Measurements from ENCODE around the gene CADPS2. TPM values are rescaled to one million over a fixed set of nuclear protein-coding genes. Genes with fewer than 3 reads are reported as not detected.
A peak's percentile ranks its signal among the peaks of the same experiment; 100 is the strongest.

CADPS2 gene
- total and polyA plus RNA-seq, 10 of the 15 experiments (the other 5 are each of a cell fraction or from before 2014, with no cell fraction given): 0.05 to 7.5 (median 0.25) TPM

DNA sequence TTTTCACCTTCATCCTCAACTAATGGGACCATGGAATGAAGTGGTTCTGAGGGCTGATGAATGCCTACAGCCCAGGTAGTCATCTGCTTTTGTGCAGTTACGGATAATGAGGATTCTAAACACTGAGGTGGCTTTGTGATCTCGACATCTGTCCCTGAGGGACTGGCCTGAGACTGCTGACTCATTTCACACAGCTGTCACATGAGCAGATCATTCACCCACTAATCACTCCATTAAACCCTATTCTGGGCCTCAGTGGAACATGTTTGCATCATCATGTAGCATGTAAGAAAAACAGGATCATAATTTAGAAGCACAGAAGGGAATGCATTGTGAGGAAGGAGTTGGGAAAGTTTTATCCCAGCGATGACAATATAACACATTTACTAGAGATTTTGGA, 502.3 kb downstream of the CADPS2 start (continued):
- TF ChIP-seq, protein P1, sequence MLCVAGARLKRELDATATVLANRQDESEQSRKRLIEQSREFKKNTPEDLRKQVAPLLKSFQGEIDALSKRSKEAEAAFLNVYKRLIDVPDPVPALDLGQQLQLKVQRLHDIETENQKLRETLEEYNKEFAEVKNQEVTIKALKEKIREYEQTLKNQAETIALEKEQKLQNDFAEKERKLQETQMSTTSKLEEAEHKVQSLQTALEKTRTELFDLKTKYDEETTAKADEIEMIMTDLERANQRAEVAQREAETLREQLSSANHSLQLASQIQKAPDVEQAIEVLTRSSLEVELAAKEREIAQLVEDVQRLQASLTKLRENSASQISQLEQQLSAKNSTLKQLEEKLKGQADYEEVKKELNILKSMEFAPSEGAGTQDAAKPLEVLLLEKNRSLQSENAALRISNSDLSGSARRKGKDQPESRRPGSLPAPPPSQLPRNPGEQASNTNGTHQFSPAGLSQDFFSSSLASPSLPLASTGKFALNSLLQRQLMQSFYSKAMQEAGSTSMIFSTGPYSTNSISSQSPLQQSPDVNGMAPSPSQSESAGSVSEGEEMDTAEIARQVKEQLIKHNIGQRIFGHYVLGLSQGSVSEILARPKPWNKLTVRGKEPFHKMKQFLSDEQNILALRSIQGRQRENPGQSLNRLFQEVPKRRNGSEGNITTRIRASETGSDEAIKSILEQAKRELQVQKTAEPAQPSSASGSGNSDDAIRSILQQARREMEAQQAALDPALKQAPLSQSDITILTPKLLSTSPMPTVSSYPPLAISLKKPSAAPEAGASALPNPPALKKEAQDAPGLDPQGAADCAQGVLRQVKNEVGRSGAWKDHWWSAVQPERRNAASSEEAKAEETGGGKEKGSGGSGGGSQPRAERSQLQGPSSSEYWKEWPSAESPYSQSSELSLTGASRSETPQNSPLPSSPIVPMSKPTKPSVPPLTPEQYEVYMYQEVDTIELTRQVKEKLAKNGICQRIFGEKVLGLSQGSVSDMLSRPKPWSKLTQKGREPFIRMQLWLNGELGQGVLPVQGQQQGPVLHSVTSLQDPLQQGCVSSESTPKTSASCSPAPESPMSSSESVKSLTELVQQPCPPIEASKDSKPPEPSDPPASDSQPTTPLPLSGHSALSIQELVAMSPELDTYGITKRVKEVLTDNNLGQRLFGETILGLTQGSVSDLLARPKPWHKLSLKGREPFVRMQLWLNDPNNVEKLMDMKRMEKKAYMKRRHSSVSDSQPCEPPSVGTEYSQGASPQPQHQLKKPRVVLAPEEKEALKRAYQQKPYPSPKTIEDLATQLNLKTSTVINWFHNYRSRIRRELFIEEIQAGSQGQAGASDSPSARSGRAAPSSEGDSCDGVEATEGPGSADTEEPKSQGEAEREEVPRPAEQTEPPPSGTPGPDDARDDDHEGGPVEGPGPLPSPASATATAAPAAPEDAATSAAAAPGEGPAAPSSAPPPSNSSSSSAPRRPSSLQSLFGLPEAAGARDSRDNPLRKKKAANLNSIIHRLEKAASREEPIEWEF (IDR thresholded peaks at IDR 0.05; ENCODE audit: insufficient replicate concordance, low read depth, low read length): no peak
- TF ChIP-seq ASH2L (IDR thresholded peaks at IDR 0.05; ENCODE audit: borderline replicate concordance, low read depth) (no peak), ZBTB4 (CRISPR knock-in tag; IDR thresholded peaks at IDR 0.05) (no peak), ZNF217 (IDR thresholded peaks at IDR 0.05) (0 out of 2 replicates have a peak, but pooled peaks have one; percentile 61), ZNF207 (IDR thresholded peaks at IDR 0.05; ENCODE audit: borderline replicate concordance) (no peak), CBX3 (IDR thresholded peaks at IDR 0.05; ENCODE audit: borderline replicate concordance, low read depth) (no peak), SP1 (IDR thresholded peaks at IDR 0.05; ENCODE audit: low read depth, low read length) (no peak), MTA2 (IDR thresholded peaks at IDR 0.05; ENCODE audit: low read depth) (peak; percentile 91), ZZZ3 (IDR thresholded peaks at IDR 0.05; ENCODE audit: control insufficient read depth, insufficient read length, low read depth) (no peak), IKZF1 (conservative IDR thresholded peaks at IDR 0.05) (peak; percentile 79), RAD21 (IDR thresholded peaks at IDR 0.05; ENCODE audit: insufficient read depth, low read depth, low read length) (no peak), EZH2 (IDR thresholded peaks at IDR 0.05; ENCODE audit: borderline replicate concordance, control insufficient read depth, low read depth, low read length) (no peak), CBFB (IDR thresholded peaks at IDR 0.05; ENCODE audit: low read depth) (no peak), ZNF274 (IDR thresholded peaks at IDR 0.05; ENCODE audit: insufficient read depth, insufficient read length) (no peak), BACH1 (IDR thresholded peaks at IDR 0.05; ENCODE audit: borderline replicate concordance) (peak; percentile 96), SIN3A (IDR thresholded peaks at IDR 0.05; ENCODE audit: low read depth, low read length) (no peak), ZNF622 (IDR thresholded peaks at IDR 0.05) (no peak), SREBF1 (IDR thresholded peaks at IDR 0.05; ENCODE audit: low read length) (no peak)
- TF ChIP-seq, protein P2, sequence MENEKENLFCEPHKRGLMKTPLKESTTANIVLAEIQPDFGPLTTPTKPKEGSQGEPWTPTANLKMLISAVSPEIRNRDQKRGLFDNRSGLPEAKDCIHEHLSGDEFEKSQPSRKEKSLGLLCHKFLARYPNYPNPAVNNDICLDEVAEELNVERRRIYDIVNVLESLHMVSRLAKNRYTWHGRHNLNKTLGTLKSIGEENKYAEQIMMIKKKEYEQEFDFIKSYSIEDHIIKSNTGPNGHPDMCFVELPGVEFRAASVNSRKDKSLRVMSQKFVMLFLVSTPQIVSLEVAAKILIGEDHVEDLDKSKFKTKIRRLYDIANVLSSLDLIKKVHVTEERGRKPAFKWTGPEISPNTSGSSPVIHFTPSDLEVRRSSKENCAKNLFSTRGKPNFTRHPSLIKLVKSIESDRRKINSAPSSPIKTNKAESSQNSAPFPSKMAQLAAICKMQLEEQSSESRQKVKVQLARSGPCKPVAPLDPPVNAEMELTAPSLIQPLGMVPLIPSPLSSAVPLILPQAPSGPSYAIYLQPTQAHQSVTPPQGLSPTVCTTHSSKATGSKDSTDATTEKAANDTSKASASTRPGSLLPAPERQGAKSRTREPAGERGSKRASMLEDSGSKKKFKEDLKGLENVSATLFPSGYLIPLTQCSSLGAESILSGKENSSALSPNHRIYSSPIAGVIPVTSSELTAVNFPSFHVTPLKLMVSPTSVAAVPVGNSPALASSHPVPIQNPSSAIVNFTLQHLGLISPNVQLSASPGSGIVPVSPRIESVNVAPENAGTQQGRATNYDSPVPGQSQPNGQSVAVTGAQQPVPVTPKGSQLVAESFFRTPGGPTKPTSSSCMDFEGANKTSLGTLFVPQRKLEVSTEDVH (IDR thresholded peaks at IDR 0.05; ENCODE audit: low read depth, partially characterized antibody): no peak
- TF ChIP-seq, protein P3, sequence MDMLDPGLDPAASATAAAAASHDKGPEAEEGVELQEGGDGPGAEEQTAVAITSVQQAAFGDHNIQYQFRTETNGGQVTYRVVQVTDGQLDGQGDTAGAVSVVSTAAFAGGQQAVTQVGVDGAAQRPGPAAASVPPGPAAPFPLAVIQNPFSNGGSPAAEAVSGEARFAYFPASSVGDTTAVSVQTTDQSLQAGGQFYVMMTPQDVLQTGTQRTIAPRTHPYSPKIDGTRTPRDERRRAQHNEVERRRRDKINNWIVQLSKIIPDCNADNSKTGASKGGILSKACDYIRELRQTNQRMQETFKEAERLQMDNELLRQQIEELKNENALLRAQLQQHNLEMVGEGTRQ (IDR thresholded peaks at IDR 0.05; ENCODE audit: borderline replicate concordance, low read depth, low read length): no peak; the same call in 1 of the 2 replicates
